HL-60 (cell line): ENCODE data around the gene CREBL2.

ENCODE experiments used
- DNase-seq, 2 experiments: peaks; one replicate each; pipeline ENCODE4 v3.0.0-alpha.2; 2010 to 2020; ENCODE audit warnings: low read depth in 1 of 2, low spot score in 1 of 2
- H3K27ac ChIP-seq: fragments of 250-450 bp; sonication (Bioruptor Pico); replicated peaks from 2 replicates; pipeline ENCODE4 v1.5.1; 2020; ENCODE audit warnings: mild to moderate bottlenecking, moderate library complexity
- H3K27me3 ChIP-seq: fragments of 250-450 bp; sonication (Bioruptor Pico); 2 replicates; pipeline ENCODE4 v1.5.1; 2021; ENCODE audit warnings: mild to moderate bottlenecking, moderate library complexity; ENCODE audit not compliant: insufficient read depth, poor library complexity, severe bottlenecking
- H3K4me3 ChIP-seq: replicated peaks from 2 replicates; pipeline ENCODE4 v1.5.1; 2011; ENCODE audit warnings: mild to moderate bottlenecking, control low read depth, low read length; ENCODE audit not compliant: insufficient read depth
- CTCF ChIP-seq: IDR thresholded peaks from one replicate; pipeline ENCODE4 v1.5.1; 2011; ENCODE audit warnings: low read length, control low read depth, inconsistent platforms; ENCODE audit not compliant: insufficient read depth
- GABPA ChIP-seq: IDR thresholded peaks from 2 replicates; pipeline ENCODE4 v1.6.1; 2012; ENCODE audit warnings: low read depth
- POLR2AphosphoS5 ChIP-seq: IDR thresholded peaks from 2 replicates; pipeline ENCODE4 v1.6.1; 2012; ENCODE audit warnings: low read depth
- REST ChIP-seq: IDR thresholded peaks from 2 replicates; pipeline ENCODE4 v1.6.1; 2012; ENCODE audit warnings: low read depth; ENCODE audit not compliant: insufficient replicate concordance
- SPI1 ChIP-seq: IDR thresholded peaks from 2 replicates; pipeline ENCODE4 v1.6.1; 2012; ENCODE audit warnings: low read depth, mild to moderate bottlenecking, borderline replicate concordance

CREBL2 gene

GRCh38 chr12:12685305-12685704 is 73.6 kb downstream of the CREBL2 start:
- no peaks in the 10 kb centered on the region for H3K27me3 ChIP-seq
- H3K4me3 ChIP-seq = no peak overlapping the region
- no peak for DNase-seq
- H3K27ac ChIP-seq = no peak overlapping the region
- TF ChIP-seq POLR2AphosphoS5 (no peak), REST (no peak), SPI1 (no peak), GABPA (no peak), CTCF (no peak)

- no peak overlapping the region for H3K27ac ChIP-seq
- no peak for DNase-seq
- H3K4me3 ChIP-seq = no peak overlapping the region
- H3K27me3 ChIP-seq = no peaks in the 10 kb centered on the region
- no peak for TF ChIP-seq GABPA
- no peak for TF ChIP-seq SPI1
- TF ChIP-seq REST = no peak
- no peak for TF ChIP-seq POLR2AphosphoS5
- no peak for TF ChIP-seq CTCF
Observed at GRCh38 chr12:12686472-12686871, 74.8 kb downstream of the CREBL2 start.

- no peak for DNase-seq
- TF ChIP-seq CTCF = no peak
- no peak for TF ChIP-seq POLR2AphosphoS5
- TF ChIP-seq SPI1 = no peak
- TF ChIP-seq GABPA = no peak
- TF ChIP-seq REST = no peak
Observed at GRCh38 chr12:12686925-12687324, 75.2 kb downstream of the CREBL2 start.

More at GRCh38 chr12:12686925-12687324, 75.2 kb downstream of the CREBL2 start:
- H3K4me3 ChIP-seq = no peak overlapping the region
- H3K27me3 ChIP-seq = no peaks in the 10 kb centered on the region
- no peak overlapping the region for H3K27ac ChIP-seq
